A549 treated with GW870086 at 1 μM for 4 hours (cell line): ENCODE data around the gene PANX1. TPM values are rescaled to one million over a fixed set of nuclear protein-coding genes. Genes with fewer than 3 reads are reported as not detected.

Source experiments
- total RNA-seq: library from RNA; stranded (reverse); fragments of 200-300 nt; extraction: Qiagen RNA extraction; gene quantifications from 5 replicates; pipeline ENCODE4 v1.2.3, GENCODE V29; 2022; ENCODE audit warnings: low read depth

Gene PANX1
- total RNA-seq = 24.3 to 30.1 TPM (median 27.7 TPM) in 5 replicates

DNA sequence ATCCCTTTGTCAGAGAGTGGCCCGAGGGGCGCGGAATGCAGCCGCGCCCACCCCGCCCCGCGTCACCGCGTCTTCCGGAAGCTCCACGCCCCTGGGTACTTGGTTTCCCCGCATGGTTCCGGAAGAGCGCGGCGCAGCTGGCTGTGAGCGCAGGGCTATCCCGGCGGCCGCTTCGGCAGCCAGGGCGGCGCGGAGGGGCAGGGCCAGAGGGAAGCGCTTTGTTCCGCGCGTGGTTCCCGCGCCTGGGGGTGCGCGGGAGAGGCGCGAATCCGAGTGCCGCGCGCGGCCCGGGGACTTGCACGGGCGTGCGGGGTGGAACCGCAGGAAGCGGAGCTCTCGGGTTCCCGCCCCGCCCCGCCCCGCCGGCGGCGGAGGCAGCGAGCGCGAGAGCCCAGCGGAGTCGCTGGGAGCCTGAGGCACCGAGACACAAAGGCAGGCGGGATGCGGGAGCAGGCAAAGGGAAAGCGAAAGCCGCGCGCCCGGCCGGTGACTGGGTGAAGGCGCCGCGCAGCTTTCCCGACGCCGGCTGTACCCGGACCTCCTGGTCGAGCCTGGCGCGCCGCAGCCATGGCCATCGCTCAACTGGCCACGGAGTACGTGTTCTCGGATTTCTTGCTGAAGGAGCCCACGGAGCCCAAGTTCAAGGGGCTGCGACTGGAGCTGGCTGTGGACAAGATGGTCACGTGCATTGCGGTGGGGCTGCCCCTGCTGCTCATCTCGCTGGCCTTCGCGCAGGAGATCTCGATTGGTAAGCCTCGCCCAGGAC lies at the start of gene PANX1:
PANX1 (plus strand) TSS at position 96 of the 766 bp plus-strand sequence; CDS start at position 568, 472 bp downstream.

Other genes starting within 250 kb of the PANX1 start
- gene HEPHL1, start 107.5 kb upstream of the PANX1 start, total RNA-seq = not detected in 5 replicates
- gene IZUMO1R, start 175.7 kb downstream of the PANX1 start, total RNA-seq = not detected in 5 replicates